ENCODE results near the gene SLC6A20.

- TF ChIP-seq POLR2A (IDR thresholded peaks at IDR 0.05): no peak
- TF ChIP-seq CTCF (IDR thresholded peaks at IDR 0.05): no peak
These were observed 9.7 kb upstream of the SLC6A20 start for GRCh38 chr3:45806072-45806471.
